ENCODE measurements around the gene TIMM17A.

DNA sequence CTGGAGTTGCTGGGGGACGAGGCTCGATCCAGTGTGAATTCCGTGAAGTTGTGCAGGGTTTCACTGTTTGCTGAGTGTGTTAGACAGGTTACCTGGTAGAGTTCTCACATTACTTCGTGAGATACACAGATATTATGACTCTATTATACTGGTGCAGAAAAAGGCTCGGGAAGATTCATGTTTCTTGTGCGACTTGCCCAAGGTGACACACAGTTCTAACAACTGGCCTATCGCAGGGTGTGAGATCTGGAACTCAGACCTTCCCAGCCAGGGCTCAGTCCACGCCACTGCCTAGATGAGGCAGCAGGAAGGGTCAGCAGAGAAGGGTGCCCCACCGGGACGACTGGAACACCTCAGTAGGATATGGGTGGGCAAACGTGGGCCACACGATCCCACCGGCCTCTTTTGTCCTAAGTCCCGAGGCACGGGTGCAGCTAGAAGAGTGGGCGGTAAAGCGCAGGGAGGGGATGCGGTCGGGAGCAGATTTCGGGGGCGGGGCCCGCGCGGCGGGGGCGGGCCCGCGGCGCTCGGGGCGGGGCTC lies 26.8 kb downstream of the TIMM17A start:
- TF ChIP-seq, protein P1, sequence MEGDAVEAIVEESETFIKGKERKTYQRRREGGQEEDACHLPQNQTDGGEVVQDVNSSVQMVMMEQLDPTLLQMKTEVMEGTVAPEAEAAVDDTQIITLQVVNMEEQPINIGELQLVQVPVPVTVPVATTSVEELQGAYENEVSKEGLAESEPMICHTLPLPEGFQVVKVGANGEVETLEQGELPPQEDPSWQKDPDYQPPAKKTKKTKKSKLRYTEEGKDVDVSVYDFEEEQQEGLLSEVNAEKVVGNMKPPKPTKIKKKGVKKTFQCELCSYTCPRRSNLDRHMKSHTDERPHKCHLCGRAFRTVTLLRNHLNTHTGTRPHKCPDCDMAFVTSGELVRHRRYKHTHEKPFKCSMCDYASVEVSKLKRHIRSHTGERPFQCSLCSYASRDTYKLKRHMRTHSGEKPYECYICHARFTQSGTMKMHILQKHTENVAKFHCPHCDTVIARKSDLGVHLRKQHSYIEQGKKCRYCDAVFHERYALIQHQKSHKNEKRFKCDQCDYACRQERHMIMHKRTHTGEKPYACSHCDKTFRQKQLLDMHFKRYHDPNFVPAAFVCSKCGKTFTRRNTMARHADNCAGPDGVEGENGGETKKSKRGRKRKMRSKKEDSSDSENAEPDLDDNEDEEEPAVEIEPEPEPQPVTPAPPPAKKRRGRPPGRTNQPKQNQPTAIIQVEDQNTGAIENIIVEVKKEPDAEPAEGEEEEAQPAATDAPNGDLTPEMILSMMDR (optimal IDR thresholded peaks at IDR 0.05 in 1 of 3, IDR thresholded peaks at IDR 0.05 in 1 of 3, conservative IDR thresholded peaks at IDR 0.05 in 1 of 3; ENCODE audit: extremely low read depth in 1 of 3, insufficient read depth in 2 of 3, low read length in 3 of 3) = no peak
- no peak for TF ChIP-seq EZH2 (IDR thresholded peaks at IDR 0.05; ENCODE audit: low read length)
